ENCODE measurements around the gene REXO4. TPM values are rescaled to one million over a fixed set of nuclear protein-coding genes. Genes with fewer than 3 reads are reported as not detected.

Gene REXO4
- total and polyA plus RNA-seq, 12 donors: 18.9 to 27.6 (median 22.8) TPM

DNA sequence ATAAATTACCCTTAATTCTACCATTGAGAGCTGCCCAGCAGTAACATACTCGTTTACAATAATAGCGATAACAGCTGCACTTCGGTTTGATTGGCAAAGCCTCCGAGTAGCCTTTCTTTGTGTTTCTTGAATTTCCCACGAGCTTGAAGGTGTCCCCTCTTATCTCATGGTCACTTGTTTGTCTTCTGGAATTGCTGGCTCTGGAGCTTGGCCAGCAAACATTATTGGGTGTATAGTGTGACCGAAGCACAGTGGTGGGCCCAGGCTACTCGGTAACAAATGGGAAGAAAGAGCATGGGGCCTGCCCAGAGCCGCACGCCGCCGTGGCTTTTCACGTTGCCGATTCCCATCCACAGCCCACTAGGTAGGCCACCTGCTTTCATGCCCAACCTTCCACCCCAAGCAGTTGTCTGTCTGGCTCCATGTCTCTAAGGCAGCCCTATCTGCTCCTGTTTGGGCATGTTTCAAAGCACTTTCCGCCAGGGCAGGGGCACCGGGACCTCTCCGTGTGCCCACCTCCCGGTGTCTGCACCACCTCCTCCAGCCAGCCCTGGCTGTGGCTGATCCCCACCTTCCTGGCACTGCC lies 33.0 kb downstream of the REXO4 start:
- intact Hi-C loops (cut with DNase I): no loop called here
- H3K4me1 ChIP-seq (replicated peaks in 1 of 2): peaks cover 0 to under 1% of the 10 kb centered on the region in 2 donors
- WGBS, 4 donors: 90 to 92% (median 91%) methylated on average over 16 to 17 of the region's 17 CpGs
- no peaks in the 10 kb centered on the region for H3K36me3 ChIP-seq (replicated peaks in 1 of 2)
- no peaks in the 10 kb centered on the region for H3K9me3 ChIP-seq (replicated peaks in 1 of 3)
- DNase-seq: no peak
- no peak overlapping the region for H3K4me3 ChIP-seq
- TF ChIP-seq, protein P1, sequence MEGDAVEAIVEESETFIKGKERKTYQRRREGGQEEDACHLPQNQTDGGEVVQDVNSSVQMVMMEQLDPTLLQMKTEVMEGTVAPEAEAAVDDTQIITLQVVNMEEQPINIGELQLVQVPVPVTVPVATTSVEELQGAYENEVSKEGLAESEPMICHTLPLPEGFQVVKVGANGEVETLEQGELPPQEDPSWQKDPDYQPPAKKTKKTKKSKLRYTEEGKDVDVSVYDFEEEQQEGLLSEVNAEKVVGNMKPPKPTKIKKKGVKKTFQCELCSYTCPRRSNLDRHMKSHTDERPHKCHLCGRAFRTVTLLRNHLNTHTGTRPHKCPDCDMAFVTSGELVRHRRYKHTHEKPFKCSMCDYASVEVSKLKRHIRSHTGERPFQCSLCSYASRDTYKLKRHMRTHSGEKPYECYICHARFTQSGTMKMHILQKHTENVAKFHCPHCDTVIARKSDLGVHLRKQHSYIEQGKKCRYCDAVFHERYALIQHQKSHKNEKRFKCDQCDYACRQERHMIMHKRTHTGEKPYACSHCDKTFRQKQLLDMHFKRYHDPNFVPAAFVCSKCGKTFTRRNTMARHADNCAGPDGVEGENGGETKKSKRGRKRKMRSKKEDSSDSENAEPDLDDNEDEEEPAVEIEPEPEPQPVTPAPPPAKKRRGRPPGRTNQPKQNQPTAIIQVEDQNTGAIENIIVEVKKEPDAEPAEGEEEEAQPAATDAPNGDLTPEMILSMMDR (IDR thresholded peaks at IDR 0.05): no peak
- no peak for TF ChIP-seq POLR2A (IDR thresholded peaks at IDR 0.05)
- H3K27me3 ChIP-seq: no peaks in the 10 kb centered on the region
- H3K27ac ChIP-seq: no peak overlapping the region

DNA sequence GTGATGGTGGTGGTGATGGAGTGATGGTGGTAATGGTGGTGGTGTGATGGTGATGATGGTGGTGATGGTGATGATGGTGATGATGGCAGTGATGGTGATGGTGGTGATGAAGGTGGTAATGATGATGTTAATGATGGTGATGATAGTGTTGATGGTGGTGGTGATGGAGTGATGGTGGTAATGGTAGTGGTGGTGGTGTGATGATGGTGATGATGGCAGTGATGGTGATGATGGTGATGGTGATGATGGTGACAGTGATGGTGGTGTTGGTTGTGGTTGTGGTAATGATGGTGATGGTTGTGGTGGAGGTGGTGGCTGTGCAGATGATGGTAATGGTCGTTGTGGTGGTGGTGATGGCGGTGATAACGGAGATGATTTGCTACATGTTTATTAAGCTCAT lies 34.4 kb downstream of the REXO4 start:
- TF ChIP-seq, protein P1 (IDR thresholded peaks at IDR 0.05): no peak
- no peak for TF ChIP-seq POLR2A (IDR thresholded peaks at IDR 0.05)
- no peak overlapping the region for H3K4me3 ChIP-seq
- no peaks in the 10 kb centered on the region for H3K9me3 ChIP-seq (replicated peaks in 1 of 3)
- no peaks in the 10 kb centered on the region for H3K36me3 ChIP-seq (replicated peaks in 1 of 2)
- no peaks in the 10 kb centered on the region for H3K27me3 ChIP-seq
- 92 to 98% (median 96%) methylated on average over 3 of the region's 3 CpGs for WGBS, 4 donors
- no peak overlapping the region for H3K27ac ChIP-seq
- intact Hi-C loops (cut with DNase I): no loop called here
- peaks cover 0 to 5% of the 10 kb centered on the region in 2 donors for H3K4me1 ChIP-seq (replicated peaks in 1 of 2)
- DNase-seq: no peak

DNA sequence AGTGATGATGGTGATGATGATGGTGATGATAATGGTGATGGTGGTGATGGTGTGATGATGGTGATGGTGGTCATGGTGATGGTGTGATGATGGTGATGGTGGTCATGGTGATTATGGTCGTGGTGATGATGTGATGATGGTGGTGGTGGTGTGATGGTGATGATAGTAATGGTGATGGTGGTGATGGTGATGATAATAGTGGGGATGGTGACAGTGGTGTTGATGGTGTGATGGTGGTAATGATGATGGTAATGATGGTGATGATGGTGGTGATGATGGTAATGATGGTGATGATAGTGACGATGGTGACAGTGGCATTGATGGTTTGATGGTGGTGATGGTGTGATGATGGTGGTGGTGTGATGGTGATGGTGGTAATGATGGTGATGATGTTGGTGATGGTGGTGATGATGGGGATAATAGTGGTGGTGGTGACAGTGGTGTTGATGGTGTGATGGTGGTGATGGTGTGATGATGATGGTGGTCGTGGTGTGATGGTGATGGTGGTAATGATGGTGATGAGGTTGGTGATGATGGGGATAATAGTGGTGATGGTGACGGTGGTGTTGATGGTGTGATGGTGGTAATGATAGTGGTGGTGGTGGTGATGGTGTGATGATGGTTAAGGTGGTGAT lies 35.2 kb downstream of the REXO4 start:
- 83 to 93% (median 92%) methylated on average over 4 of the region's 4 CpGs for WGBS, 4 donors
- Histone ChIP-seq H3K36me3 (replicated peaks in 1 of 2) (no peaks in the 10 kb centered on the region), H3K4me1 (replicated peaks in 1 of 2) (peaks cover 0 to 5% of the 10 kb centered on the region in 2 donors), H3K9me3 (replicated peaks in 1 of 3) (no peaks in the 10 kb centered on the region), H3K27ac (no peak overlapping the region), H3K4me3 (no peak overlapping the region), H3K27me3 (no peaks in the 10 kb centered on the region)
- intact Hi-C loops (cut with DNase I): no loop called here
- TF ChIP-seq POLR2A (IDR thresholded peaks at IDR 0.05): no peak
- TF ChIP-seq, protein P1 (IDR thresholded peaks at IDR 0.05): no peak
- no peak for DNase-seq

DNA sequence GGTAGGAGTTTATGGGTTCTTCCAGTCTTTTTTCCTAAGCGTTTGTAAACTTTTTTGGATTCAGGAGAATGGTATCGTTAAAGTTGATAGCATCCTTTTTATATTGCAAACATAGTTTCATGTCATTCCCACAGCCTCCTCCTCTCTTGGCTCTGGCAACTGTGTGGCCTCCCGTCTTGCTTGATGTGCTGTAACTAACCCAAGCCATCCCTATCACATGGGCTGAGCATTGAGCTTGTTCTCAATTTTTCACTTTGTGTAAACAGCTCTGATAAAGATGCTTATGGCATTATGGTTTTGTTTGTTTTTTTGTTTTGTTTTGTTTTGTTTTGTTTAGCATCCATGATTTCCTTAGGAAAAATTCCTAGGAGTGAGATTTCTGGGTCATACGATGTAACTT lies 37.1 kb downstream of the REXO4 start:
- Histone ChIP-seq H3K27me3 (no peaks in the 10 kb centered on the region), H3K27ac (no peak overlapping the region), H3K36me3 (replicated peaks in 1 of 2) (no peaks in the 10 kb centered on the region), H3K4me1 (replicated peaks in 1 of 2) (peaks cover 5% of the 10 kb centered on the region in 2 donors), H3K9me3 (replicated peaks in 1 of 3) (no peaks in the 10 kb centered on the region), H3K4me3 (no peak overlapping the region)
- intact Hi-C loops (cut with DNase I): no loop called here
- WGBS, 4 donors: 87 to 91% (median 89%) methylated on average over 4 of the region's 4 CpGs
- TF ChIP-seq, protein P1 (IDR thresholded peaks at IDR 0.05): no peak
- DNase-seq: no peak

Data from adrenal gland (tissue), 12 donors.